ENCODE results near the gene DTX1.
"Not testable (repeated sequence)": the region's sequence is repeated elsewhere in the genome, so short reads cannot be mapped to it uniquely, and the experiment has no call there.

DTX1 gene

GRCh38 chr12:113134521-113134951 is 78.0 kb downstream of the DTX1 start:
- in situ Hi-C loops (cut with HindIII; ENCODE audit: low sequenced_read_pairs), result no loop called here

GRCh38 chr12:113135178-113136127 is 78.9 kb downstream of the DTX1 start, which contains the start of gene RASAL1:
TSS of gene RASAL1 (minus strand) at chr12:113135761. CDS start at chr12:113135462, 299 bp downstream.
- in situ Hi-C loops (cut with HindIII; ENCODE audit: low sequenced_read_pairs), result no loop called here

GRCh38 chr12:113136128-113136989 is 79.8 kb downstream of the DTX1 start:
- in situ Hi-C loops (cut with HindIII; ENCODE audit: low sequenced_read_pairs), result no loop called here

GRCh38 chr12:113136990-113137511 is 80.5 kb downstream of the DTX1 start:
- in situ Hi-C loops (cut with HindIII; ENCODE audit: low sequenced_read_pairs), result no loop called here

GRCh38 chr12:113137861-113138783 is 81.6 kb downstream of the DTX1 start:
- in situ Hi-C loops (cut with HindIII; ENCODE audit: low sequenced_read_pairs), result no loop called here

GRCh38 chr12:113138826-113139225 is 82.3 kb downstream of the DTX1 start:
- in situ Hi-C loops (cut with HindIII; ENCODE audit: low sequenced_read_pairs), result no loop called here

GRCh38 chr12:113140706-113141105 is 84.2 kb downstream of the DTX1 start:
- in situ Hi-C loops (cut with HindIII; ENCODE audit: low sequenced_read_pairs), result no loop called here

- in situ Hi-C loops (cut with HindIII; ENCODE audit: low sequenced_read_pairs), result not testable (repeated sequence)
Measured at GRCh38 chr12:113141716-113142115, 85.2 kb downstream of the DTX1 start.

- in situ Hi-C loops (cut with HindIII; ENCODE audit: low sequenced_read_pairs), result no loop called here
Measured at GRCh38 chr12:113142173-113142885, 85.8 kb downstream of the DTX1 start.

GRCh38 chr12:113142886-113143332 is 86.4 kb downstream of the DTX1 start:
- in situ Hi-C loops (cut with HindIII; ENCODE audit: low sequenced_read_pairs), result no loop called here

GRCh38 chr12:113143959-113144358 is 87.4 kb downstream of the DTX1 start:
- in situ Hi-C loops (cut with HindIII; ENCODE audit: low sequenced_read_pairs), result no loop called here

- in situ Hi-C loops (cut with HindIII; ENCODE audit: low sequenced_read_pairs), result no loop called here
Measured at GRCh38 chr12:113144806-113145205, 88.3 kb downstream of the DTX1 start.

- in situ Hi-C loops (cut with HindIII; ENCODE audit: low sequenced_read_pairs), result no loop called here
Measured at GRCh38 chr12:113145720-113146551, 89.4 kb downstream of the DTX1 start.

- in situ Hi-C loops (cut with HindIII; ENCODE audit: low sequenced_read_pairs), result no loop called here
Measured at GRCh38 chr12:113146999-113147398, 90.5 kb downstream of the DTX1 start.

Data from DLD1 (cell line).